ENCODE results near the gene C6orf89.

Gene C6orf89

GRCh38 chr6:36969988-36970891 is 84.5 kb downstream of the C6orf89 start:
- no CpG with 5 or more reads among the region's 17 CpGs for WGBS (ENCODE audit: extremely low coverage, insufficient coverage, low lambda C conversion rate)

DNA sequence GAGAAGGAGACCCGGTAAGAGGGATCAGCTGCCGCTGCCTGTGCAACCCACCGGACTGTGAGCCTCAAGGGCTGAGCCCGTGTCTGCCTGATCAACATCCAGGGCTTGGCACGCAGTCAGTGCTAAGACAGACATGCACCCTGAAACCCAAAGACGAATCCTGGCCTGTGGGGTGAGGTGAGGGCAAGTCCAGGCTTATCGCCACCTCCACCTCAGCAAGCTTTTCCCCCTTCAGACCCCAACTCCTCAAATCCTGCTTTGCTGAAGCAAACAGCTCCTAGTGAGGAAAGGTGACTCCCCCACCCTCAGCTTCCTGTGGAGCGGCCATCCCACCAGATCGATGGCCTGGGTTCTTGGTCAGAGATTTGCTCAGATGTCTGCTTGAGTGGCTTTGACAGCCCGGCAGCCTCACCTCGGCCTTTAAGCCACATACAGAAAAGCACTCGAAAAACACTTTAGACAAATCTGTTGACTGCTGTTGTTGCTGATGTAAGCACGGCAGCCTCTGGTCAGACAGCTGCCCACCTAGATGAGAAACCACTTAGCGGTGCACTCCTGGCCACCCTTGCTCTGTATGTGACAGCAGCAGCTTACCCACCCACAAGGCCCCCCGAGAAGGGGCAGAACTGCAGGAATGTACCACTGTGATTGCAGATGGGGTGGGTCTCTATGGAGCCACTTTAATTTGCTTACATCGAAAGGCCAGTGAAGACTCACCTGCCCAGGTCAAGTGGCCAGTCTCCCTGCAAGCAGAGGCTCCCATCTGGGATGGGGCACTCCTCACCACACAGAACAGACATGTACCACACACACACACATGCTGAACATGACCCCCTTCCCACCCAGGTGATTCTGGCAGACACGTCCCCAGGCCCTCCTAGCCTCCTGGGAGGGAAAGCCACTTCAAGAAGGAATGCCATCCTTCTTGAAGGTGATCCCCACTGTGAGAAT is 85.4 kb downstream of the C6orf89 start:
- H2BK120ac ChIP-seq (ENCODE audit: low read depth, low read length): no peak overlapping the region
- no peak overlapping the region for H3K18ac ChIP-seq (ENCODE audit: low read length)
- H3K56ac ChIP-seq (ENCODE audit: low read length): no peak overlapping the region
- no peak overlapping the region for H3K9ac ChIP-seq (ENCODE audit: low read length)
- H3K27me3 ChIP-seq (ENCODE audit: insufficient read depth, low read length, poor library complexity): no peaks in the 10 kb centered on the region
- no peak overlapping the region for H3K27ac ChIP-seq (ENCODE audit: low read depth, low read length)
- no peak overlapping the region for H3K23ac ChIP-seq (ENCODE audit: low read length)
- no peak overlapping the region for H2BK5ac ChIP-seq (ENCODE audit: low read length)
- no peak overlapping the region for H2AK5ac ChIP-seq (ENCODE audit: low read length)
- H4K5ac ChIP-seq (ENCODE audit: low read length): no peak overlapping the region
- no peak overlapping the region for H2BK15ac ChIP-seq (replicated peaks; ENCODE audit: low read depth)
- DNase-seq: no peak
- H3K4me1 ChIP-seq (ENCODE audit: control insufficient read depth, low read depth, low read length): no peaks in the 10 kb centered on the region
- H3K79me1 ChIP-seq (ENCODE audit: low read length): no peaks in the 10 kb centered on the region
- H3K36me3 ChIP-seq (ENCODE audit: control insufficient read depth, insufficient read depth, low read length): peaks cover 57% of the 10 kb centered on the region
- no peak overlapping the region for H3K4me2 ChIP-seq (ENCODE audit: low read length)
- H3K4ac ChIP-seq (ENCODE audit: low read depth, low read length): no peak overlapping the region
- no peak overlapping the region for H4K8ac ChIP-seq (ENCODE audit: low read depth, low read length)
- WGBS (ENCODE audit: extremely low coverage, insufficient coverage, low lambda C conversion rate): no CpG with 5 or more reads among the region's 17 CpGs
- no peaks in the 10 kb centered on the region for H3K79me2 ChIP-seq (ENCODE audit: control insufficient read depth, insufficient read depth, low read length)
- no peak overlapping the region for H3K4me3 ChIP-seq (ENCODE audit: low read length)

More at GRCh38 chr6:36969988-36970891, 84.5 kb downstream of the C6orf89 start:
- Histone ChIP-seq H2BK15ac (replicated peaks; ENCODE audit: low read depth) (no peak overlapping the region), H3K56ac (ENCODE audit: low read length) (no peak overlapping the region), H3K36me3 (ENCODE audit: control insufficient read depth, insufficient read depth, low read length) (peaks cover 48% of the 10 kb centered on the region), H3K79me1 (ENCODE audit: low read length) (no peaks in the 10 kb centered on the region), H3K79me2 (ENCODE audit: control insufficient read depth, insufficient read depth, low read length) (no peaks in the 10 kb centered on the region), H4K5ac (ENCODE audit: low read length) (no peak overlapping the region), H3K4me1 (ENCODE audit: control insufficient read depth, low read depth, low read length) (no peaks in the 10 kb centered on the region), H3K27ac (ENCODE audit: low read depth, low read length) (no peak overlapping the region), H3K9ac (ENCODE audit: low read length) (no peak overlapping the region), H2BK120ac (ENCODE audit: low read depth, low read length) (no peak overlapping the region), H3K18ac (ENCODE audit: low read length) (no peak overlapping the region), H2BK5ac (ENCODE audit: low read length) (no peak overlapping the region), H3K27me3 (ENCODE audit: insufficient read depth, low read length, poor library complexity) (no peaks in the 10 kb centered on the region), H3K4ac (ENCODE audit: low read depth, low read length) (no peak overlapping the region), H2AK5ac (ENCODE audit: low read length) (no peak overlapping the region), H3K4me2 (ENCODE audit: low read length) (no peak overlapping the region), H3K23ac (ENCODE audit: low read length) (no peak overlapping the region), H3K4me3 (ENCODE audit: low read length) (no peak overlapping the region), H4K8ac (ENCODE audit: low read depth, low read length) (no peak overlapping the region)
- DNase-seq: no peak

GRCh38 chr6:36971921-36972673 is 86.3 kb downstream of the C6orf89 start:
- Histone ChIP-seq H3K4me3 (ENCODE audit: low read length) (no peak overlapping the region), H2BK15ac (replicated peaks; ENCODE audit: low read depth) (no peak overlapping the region), H3K36me3 (ENCODE audit: control insufficient read depth, insufficient read depth, low read length) (peaks cover 62% of the 10 kb centered on the region), H3K4ac (ENCODE audit: low read depth, low read length) (no peak overlapping the region), H2AK5ac (ENCODE audit: low read length) (no peak overlapping the region), H3K4me1 (ENCODE audit: control insufficient read depth, low read depth, low read length) (no peaks in the 10 kb centered on the region), H4K8ac (ENCODE audit: low read depth, low read length) (no peak overlapping the region), H3K79me2 (ENCODE audit: control insufficient read depth, insufficient read depth, low read length) (no peaks in the 10 kb centered on the region), H3K4me2 (ENCODE audit: low read length) (no peak overlapping the region), H3K79me1 (ENCODE audit: low read length) (peaks cover 3% of the 10 kb centered on the region), H2BK5ac (ENCODE audit: low read length) (no peak overlapping the region), H2BK120ac (ENCODE audit: low read depth, low read length) (no peak overlapping the region), H3K18ac (ENCODE audit: low read length) (no peak overlapping the region), H3K27ac (ENCODE audit: low read depth, low read length) (no peak overlapping the region), H3K27me3 (ENCODE audit: insufficient read depth, low read length, poor library complexity) (no peaks in the 10 kb centered on the region), H3K9ac (ENCODE audit: low read length) (no peak overlapping the region), H4K5ac (ENCODE audit: low read length) (no peak overlapping the region), H3K56ac (ENCODE audit: low read length) (no peak overlapping the region), H3K23ac (ENCODE audit: low read length) (no peak overlapping the region)
- WGBS (ENCODE audit: extremely low coverage, insufficient coverage, low lambda C conversion rate): no CpG with 5 or more reads among the region's 14 CpGs
- no peak for DNase-seq

- H2BK5ac ChIP-seq (ENCODE audit: low read length): no peak overlapping the region
- H3K27ac ChIP-seq (ENCODE audit: low read depth, low read length): no peak overlapping the region
- no peaks in the 10 kb centered on the region for H3K79me2 ChIP-seq (ENCODE audit: control insufficient read depth, insufficient read depth, low read length)
- no peak for DNase-seq
- no peak overlapping the region for H3K4me3 ChIP-seq (ENCODE audit: low read length)
- peaks cover 8% of the 10 kb centered on the region for H3K79me1 ChIP-seq (ENCODE audit: low read length)
- H2BK15ac ChIP-seq (replicated peaks; ENCODE audit: low read depth): no peak overlapping the region
- peaks cover 64% of the 10 kb centered on the region for H3K36me3 ChIP-seq (ENCODE audit: control insufficient read depth, insufficient read depth, low read length)
- H4K8ac ChIP-seq (ENCODE audit: low read depth, low read length): no peak overlapping the region
- H3K4ac ChIP-seq (ENCODE audit: low read depth, low read length): no peak overlapping the region
- H3K4me2 ChIP-seq (ENCODE audit: low read length): no peak overlapping the region
- H2AK5ac ChIP-seq (ENCODE audit: low read length): no peak overlapping the region
- WGBS (ENCODE audit: extremely low coverage, insufficient coverage, low lambda C conversion rate): no CpG with 5 or more reads among the region's 1 CpG
- H3K23ac ChIP-seq (ENCODE audit: low read length): no peak overlapping the region
- H2BK120ac ChIP-seq (ENCODE audit: low read depth, low read length): no peak overlapping the region
- no peaks in the 10 kb centered on the region for H3K27me3 ChIP-seq (ENCODE audit: insufficient read depth, low read length, poor library complexity)
- no peak overlapping the region for H4K5ac ChIP-seq (ENCODE audit: low read length)
- no peak overlapping the region for H3K18ac ChIP-seq (ENCODE audit: low read length)
- H3K9ac ChIP-seq (ENCODE audit: low read length): no peak overlapping the region
- no peaks in the 10 kb centered on the region for H3K4me1 ChIP-seq (ENCODE audit: control insufficient read depth, low read depth, low read length)
- no peak overlapping the region for H3K56ac ChIP-seq (ENCODE audit: low read length)
Observed at GRCh38 chr6:36973190-36973589, 87.4 kb downstream of the C6orf89 start.

- Histone ChIP-seq H3K9ac (ENCODE audit: low read length) (no peak overlapping the region), H2AK5ac (ENCODE audit: low read length) (no peak overlapping the region), H3K27ac (ENCODE audit: low read depth, low read length) (no peak overlapping the region), H2BK5ac (ENCODE audit: low read length) (no peak overlapping the region), H3K23ac (ENCODE audit: low read length) (no peak overlapping the region), H3K56ac (ENCODE audit: low read length) (no peak overlapping the region), H3K79me1 (ENCODE audit: low read length) (peaks cover 11% of the 10 kb centered on the region), H2BK120ac (ENCODE audit: low read depth, low read length) (no peak overlapping the region), H4K8ac (ENCODE audit: low read depth, low read length) (no peak overlapping the region), H3K27me3 (ENCODE audit: insufficient read depth, low read length, poor library complexity) (no peaks in the 10 kb centered on the region), H3K4me3 (ENCODE audit: low read length) (no peak overlapping the region), H3K79me2 (ENCODE audit: control insufficient read depth, insufficient read depth, low read length) (peaks cover 2% of the 10 kb centered on the region), H2BK15ac (replicated peaks; ENCODE audit: low read depth) (no peak overlapping the region), H3K36me3 (ENCODE audit: control insufficient read depth, insufficient read depth, low read length) (peaks cover 63% of the 10 kb centered on the region), H3K4me2 (ENCODE audit: low read length) (no peak overlapping the region), H4K5ac (ENCODE audit: low read length) (no peak overlapping the region), H3K18ac (ENCODE audit: low read length) (no peak overlapping the region), H3K4me1 (ENCODE audit: control insufficient read depth, low read depth, low read length) (no peaks in the 10 kb centered on the region), H3K4ac (ENCODE audit: low read depth, low read length) (no peak overlapping the region)
- WGBS (ENCODE audit: extremely low coverage, insufficient coverage, low lambda C conversion rate): no CpG with 5 or more reads among the region's 4 CpGs
- DNase-seq: no peak
Observed at GRCh38 chr6:36973647-36974046, 87.9 kb downstream of the C6orf89 start.
